ENCODE results near the gene ARHGAP9.

ARHGAP9 gene

DNA sequence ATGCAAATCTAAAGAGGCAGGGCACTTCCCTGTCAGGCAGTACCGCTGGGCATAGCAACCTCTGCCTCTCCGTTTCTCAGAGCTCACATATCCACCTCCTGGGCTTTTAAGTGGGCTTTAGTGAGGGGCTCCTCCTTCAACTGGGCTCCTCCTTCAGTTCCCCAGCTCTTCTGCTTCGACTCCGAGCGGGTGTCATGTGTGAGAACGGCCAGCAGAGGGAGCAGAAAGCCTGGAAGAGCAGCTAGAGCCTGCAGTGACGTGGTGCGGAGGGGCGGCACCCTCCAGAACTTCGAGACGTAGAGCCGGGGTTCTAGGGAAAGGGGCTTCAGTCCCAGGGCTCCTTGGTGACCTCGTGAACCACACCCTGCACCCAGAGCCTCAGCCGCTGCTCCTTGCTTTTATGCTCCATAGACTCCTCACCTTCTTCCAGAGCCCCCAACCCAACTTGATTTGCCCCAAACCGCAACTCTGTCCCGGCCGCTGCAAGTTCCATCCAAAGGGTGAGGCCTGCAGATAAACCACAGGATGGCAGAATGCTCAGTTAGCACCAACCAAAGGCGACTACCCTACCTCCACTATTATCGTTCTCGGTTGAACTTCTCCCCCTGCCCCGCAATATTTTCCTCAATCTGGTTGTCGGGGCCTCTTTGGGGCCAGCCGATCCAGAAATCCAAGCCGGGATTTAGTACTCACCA is 20.5 kb downstream of the ARHGAP9 start (continued):
- TF ChIP-seq, protein P1, sequence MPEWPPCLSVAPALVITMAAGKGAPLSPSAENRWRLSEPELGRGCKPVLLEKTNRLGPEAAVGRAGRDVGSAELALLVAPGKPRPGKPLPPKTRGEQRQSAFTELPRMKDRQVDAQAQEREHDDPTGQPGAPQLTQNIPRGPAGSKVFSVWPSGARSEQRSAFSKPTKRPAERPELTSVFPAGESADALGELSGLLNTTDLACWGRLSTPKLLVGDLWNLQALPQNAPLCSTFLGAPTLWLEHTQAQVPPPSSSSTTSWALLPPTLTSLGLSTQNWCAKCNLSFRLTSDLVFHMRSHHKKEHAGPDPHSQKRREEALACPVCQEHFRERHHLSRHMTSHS (tag by site-specific recombination; IDR thresholded peaks at IDR 0.05) = no peak
- TF ChIP-seq ZBTB21 (tag by site-specific recombination; IDR thresholded peaks at IDR 0.05) = peak; percentile 85
- TF ChIP-seq, protein P2, sequence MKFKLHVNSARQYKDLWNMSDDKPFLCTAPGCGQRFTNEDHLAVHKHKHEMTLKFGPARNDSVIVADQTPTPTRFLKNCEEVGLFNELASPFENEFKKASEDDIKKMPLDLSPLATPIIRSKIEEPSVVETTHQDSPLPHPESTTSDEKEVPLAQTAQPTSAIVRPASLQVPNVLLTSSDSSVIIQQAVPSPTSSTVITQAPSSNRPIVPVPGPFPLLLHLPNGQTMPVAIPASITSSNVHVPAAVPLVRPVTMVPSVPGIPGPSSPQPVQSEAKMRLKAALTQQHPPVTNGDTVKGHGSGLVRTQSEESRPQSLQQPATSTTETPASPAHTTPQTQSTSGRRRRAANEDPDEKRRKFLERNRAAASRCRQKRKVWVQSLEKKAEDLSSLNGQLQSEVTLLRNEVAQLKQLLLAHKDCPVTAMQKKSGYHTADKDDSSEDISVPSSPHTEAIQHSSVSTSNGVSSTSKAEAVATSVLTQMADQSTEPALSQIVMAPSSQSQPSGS (tag by site-specific recombination; IDR thresholded peaks at IDR 0.05; ENCODE audit: low read depth) = no peak
- TF ChIP-seq, protein P3, sequence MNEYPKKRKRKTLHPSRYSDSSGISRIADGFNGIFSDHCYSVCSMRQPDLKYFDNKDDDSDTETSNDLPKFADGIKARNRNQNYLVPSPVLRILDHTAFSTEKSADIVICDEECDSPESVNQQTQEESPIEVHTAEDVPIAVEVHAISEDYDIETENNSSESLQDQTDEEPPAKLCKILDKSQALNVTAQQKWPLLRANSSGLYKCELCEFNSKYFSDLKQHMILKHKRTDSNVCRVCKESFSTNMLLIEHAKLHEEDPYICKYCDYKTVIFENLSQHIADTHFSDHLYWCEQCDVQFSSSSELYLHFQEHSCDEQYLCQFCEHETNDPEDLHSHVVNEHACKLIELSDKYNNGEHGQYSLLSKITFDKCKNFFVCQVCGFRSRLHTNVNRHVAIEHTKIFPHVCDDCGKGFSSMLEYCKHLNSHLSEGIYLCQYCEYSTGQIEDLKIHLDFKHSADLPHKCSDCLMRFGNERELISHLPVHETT (tag by site-specific recombination; IDR thresholded peaks at IDR 0.05) = peak; percentile 59; the same call in 1 of the 2 replicates
- no peak for TF ChIP-seq ZNF514 (tag by site-specific recombination; IDR thresholded peaks at IDR 0.05)
- TF ChIP-seq ZNF600 (tag by site-specific recombination; IDR thresholded peaks at IDR 0.05) = peak; percentile 77
- 0 out of 2 replicates have a peak, but pooled peaks have one; percentile 28 for TF ChIP-seq OSR2 (tag by site-specific recombination; IDR thresholded peaks at IDR 0.05)
- peak; percentile 70; the same call in 1 of the 2 replicates for TF ChIP-seq ZNF324 (tag by site-specific recombination; IDR thresholded peaks at IDR 0.05)
- TF ChIP-seq, protein P4, sequence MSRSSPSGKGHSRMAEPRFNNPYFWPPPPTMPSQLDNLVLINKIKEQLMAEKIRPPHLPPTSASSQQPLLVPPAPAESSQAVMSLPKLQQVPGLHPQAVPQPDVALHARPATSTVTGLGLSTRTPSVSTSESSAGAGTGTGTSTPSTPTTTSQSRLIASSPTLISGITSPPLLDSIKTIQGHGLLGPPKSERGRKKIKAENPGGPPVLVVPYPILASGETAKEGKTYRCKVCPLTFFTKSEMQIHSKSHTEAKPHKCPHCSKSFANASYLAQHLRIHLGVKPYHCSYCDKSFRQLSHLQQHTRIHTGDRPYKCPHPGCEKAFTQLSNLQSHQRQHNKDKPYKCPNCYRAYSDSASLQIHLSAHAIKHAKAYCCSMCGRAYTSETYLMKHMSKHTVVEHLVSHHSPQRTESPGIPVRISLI (tag by site-specific recombination; IDR thresholded peaks at IDR 0.05) = no peak
- TF ChIP-seq ZNF548 (tag by site-specific recombination; IDR thresholded peaks at IDR 0.05) = no peak
- no peak for TF ChIP-seq YY1 (tag by site-specific recombination; IDR thresholded peaks at IDR 0.05)
- TF ChIP-seq SP2 (tag by site-specific recombination; IDR thresholded peaks at IDR 0.05) = no peak
- TF ChIP-seq, protein P5, sequence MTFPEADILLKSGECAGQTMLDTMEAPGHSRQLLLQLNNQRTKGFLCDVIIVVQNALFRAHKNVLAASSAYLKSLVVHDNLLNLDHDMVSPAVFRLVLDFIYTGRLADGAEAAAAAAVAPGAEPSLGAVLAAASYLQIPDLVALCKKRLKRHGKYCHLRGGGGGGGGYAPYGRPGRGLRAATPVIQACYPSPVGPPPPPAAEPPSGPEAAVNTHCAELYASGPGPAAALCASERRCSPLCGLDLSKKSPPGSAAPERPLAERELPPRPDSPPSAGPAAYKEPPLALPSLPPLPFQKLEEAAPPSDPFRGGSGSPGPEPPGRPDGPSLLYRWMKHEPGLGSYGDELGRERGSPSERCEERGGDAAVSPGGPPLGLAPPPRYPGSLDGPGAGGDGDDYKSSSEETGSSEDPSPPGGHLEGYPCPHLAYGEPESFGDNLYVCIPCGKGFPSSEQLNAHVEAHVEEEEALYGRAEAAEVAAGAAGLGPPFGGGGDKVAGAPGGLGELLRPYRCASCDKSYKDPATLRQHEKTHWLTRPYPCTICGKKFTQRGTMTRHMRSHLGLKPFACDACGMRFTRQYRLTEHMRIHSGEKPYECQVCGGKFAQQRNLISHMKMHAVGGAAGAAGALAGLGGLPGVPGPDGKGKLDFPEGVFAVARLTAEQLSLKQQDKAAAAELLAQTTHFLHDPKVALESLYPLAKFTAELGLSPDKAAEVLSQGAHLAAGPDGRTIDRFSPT (tag by site-specific recombination; IDR thresholded peaks at IDR 0.05) = peak; percentile 58; the same call in 1 of the 2 replicates
- TF ChIP-seq MYNN (tag by site-specific recombination; IDR thresholded peaks at IDR 0.05; ENCODE audit: borderline replicate concordance) = no peak
- peak; percentile 36; the same call in 1 of the 2 replicates for TF ChIP-seq ZFP69B (tag by site-specific recombination; IDR thresholded peaks at IDR 0.05)
- peak; percentile 69 for TF ChIP-seq ZNF335 (tag by site-specific recombination; conservative IDR thresholded peaks at IDR 0.05)
- TF ChIP-seq ZNF366 (tag by site-specific recombination; conservative IDR thresholded peaks at IDR 0.05) = no peak; the same call in none of the 2 replicates
- TF ChIP-seq, protein P6, sequence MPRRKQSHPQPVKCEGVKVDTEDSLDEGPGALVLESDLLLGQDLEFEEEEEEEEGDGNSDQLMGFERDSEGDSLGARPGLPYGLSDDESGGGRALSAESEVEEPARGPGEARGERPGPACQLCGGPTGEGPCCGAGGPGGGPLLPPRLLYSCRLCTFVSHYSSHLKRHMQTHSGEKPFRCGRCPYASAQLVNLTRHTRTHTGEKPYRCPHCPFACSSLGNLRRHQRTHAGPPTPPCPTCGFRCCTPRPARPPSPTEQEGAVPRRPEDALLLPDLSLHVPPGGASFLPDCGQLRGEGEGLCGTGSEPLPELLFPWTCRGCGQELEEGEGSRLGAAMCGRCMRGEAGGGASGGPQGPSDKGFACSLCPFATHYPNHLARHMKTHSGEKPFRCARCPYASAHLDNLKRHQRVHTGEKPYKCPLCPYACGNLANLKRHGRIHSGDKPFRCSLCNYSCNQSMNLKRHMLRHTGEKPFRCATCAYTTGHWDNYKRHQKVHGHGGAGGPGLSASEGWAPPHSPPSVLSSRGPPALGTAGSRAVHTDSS (tag by site-specific recombination; IDR thresholded peaks at IDR 0.05) = no peak; the same call in 1 of the 2 replicates
- no peak for TF ChIP-seq ZNF658 (tag by site-specific recombination; IDR thresholded peaks at IDR 0.05)
- TF ChIP-seq ZNF184 (tag by site-specific recombination; IDR thresholded peaks at IDR 0.05) = no peak; the same call in 1 of the 2 replicates
- no peak for TF ChIP-seq ZNF221 (tag by site-specific recombination; IDR thresholded peaks at IDR 0.05; ENCODE audit: borderline replicate concordance)
- TF ChIP-seq ZNF23 (tag by site-specific recombination; IDR thresholded peaks at IDR 0.05; ENCODE audit: borderline replicate concordance) = no peak
- no peak for TF ChIP-seq ZNF776 (tag by site-specific recombination; IDR thresholded peaks at IDR 0.05; ENCODE audit: borderline replicate concordance)
- TF ChIP-seq, protein P7, sequence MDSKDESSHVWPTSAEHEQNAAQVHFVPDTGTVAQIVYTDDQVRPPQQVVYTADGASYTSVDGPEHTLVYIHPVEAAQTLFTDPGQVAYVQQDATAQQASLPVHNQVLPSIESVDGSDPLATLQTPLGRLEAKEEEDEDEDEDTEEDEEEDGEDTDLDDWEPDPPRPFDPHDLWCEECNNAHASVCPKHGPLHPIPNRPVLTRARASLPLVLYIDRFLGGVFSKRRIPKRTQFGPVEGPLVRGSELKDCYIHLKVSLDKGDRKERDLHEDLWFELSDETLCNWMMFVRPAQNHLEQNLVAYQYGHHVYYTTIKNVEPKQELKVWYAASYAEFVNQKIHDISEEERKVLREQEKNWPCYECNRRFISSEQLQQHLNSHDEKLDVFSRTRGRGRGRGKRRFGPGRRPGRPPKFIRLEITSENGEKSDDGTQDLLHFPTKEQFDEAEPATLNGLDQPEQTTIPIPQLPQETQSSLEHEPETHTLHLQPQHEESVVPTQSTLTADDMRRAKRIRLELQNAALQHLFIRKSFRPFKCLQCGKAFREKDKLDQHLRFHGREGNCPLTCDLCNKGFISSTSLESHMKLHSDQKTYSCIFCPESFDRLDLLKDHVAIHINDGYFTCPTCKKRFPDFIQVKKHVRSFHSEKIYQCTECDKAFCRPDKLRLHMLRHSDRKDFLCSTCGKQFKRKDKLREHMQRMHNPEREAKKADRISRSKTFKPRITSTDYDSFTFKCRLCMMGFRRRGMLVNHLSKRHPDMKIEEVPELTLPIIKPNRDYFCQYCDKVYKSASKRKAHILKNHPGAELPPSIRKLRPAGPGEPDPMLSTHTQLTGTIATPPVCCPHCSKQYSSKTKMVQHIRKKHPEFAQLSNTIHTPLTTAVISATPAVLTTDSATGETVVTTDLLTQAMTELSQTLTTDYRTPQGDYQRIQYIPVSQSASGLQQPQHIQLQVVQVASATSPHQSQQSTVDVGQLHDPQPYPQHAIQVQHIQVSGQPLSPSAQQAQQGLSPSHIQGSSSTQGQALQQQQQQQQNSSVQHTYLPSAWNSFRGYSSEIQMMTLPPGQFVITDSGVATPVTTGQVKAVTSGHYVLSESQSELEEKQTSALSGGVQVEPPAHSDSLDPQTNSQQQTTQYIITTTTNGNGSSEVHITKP (tag by site-specific recombination; IDR thresholded peaks at IDR 0.05) = peak; percentile 92
- TF ChIP-seq, protein P8, sequence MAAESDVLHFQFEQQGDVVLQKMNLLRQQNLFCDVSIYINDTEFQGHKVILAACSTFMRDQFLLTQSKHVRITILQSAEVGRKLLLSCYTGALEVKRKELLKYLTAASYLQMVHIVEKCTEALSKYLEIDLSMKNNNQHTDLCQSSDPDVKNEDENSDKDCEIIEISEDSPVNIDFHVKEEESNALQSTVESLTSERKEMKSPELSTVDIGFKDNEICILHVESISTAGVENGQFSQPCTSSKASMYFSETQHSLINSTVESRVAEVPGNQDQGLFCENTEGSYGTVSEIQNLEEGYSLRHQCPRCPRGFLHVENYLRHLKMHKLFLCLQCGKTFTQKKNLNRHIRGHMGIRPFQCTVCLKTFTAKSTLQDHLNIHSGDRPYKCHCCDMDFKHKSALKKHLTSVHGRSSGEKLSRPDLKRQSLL (tag by site-specific recombination; IDR thresholded peaks at IDR 0.05) = peak; percentile 88
- peak; percentile 95 for TF ChIP-seq ZBTB8A (tag by site-specific recombination; IDR thresholded peaks at IDR 0.05)

All from HEK293 (cell line).